Non-pigmented ciliary epithelial cell (primary cell): ENCODE data around the gene ACTL6B.
"Not testable (repeated sequence)": the region's sequence is repeated elsewhere in the genome, so short reads cannot be mapped to it uniquely, and the experiment has no call there.

Experiments
- DNase-seq: peaks from one replicate; pipeline ENCODE4 v3.0.0-alpha.2; 2010; ENCODE audit warnings: low read depth

The ACTL6B gene

GRCh38 chr7:100671353-100672327 lies 15.4 kb upstream of the ACTL6B start:
- no peak for DNase-seq

DNA sequence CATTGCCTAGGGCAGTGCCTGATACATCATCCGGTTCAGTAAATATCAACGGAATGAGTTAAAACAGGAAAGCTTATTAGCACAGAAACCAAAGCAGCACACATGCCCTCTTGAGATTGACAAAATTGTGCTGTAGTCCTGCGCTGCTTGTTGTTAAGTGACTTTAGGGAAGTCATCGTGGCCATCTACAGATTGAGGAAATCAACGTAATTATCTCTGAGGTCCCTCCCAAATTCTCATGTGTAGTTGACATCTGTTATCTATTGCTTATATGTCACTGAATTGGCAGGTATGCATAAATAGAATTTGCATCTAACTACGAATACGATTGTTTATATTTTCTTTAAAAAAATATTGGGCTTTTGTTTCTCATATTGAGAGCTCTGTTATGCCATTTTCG lies 13.8 kb upstream of the ACTL6B start:
- no peak for DNase-seq

DNA sequence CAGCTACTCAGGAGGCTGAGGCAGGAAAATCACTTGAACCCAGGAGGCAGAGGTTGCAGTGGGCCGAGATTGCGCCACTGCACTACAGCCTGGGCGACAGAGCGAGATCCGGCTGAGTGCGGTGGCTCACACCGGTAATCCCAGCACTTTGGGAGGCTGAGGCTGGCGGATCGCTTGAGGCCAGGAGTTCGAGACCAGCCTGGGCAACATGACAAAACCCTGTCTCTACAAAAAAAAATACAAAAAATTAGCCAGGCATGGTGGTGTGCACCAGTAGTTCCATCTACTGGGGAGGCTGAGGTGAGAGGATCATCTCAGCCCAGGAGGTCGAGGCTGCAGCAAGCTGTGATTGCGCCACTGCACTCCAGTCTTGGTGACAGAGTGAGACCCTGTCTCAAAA lies 12.9 kb upstream of the ACTL6B start:
- DNase-seq = not testable (repeated sequence)

- no peak for DNase-seq
These were observed 11.8 kb upstream of the ACTL6B start for GRCh38 chr7:100668069-100668449.

GRCh38 chr7:100667331-100668068 lies 11.3 kb upstream of the ACTL6B start:
- DNase-seq = no peak

DNA sequence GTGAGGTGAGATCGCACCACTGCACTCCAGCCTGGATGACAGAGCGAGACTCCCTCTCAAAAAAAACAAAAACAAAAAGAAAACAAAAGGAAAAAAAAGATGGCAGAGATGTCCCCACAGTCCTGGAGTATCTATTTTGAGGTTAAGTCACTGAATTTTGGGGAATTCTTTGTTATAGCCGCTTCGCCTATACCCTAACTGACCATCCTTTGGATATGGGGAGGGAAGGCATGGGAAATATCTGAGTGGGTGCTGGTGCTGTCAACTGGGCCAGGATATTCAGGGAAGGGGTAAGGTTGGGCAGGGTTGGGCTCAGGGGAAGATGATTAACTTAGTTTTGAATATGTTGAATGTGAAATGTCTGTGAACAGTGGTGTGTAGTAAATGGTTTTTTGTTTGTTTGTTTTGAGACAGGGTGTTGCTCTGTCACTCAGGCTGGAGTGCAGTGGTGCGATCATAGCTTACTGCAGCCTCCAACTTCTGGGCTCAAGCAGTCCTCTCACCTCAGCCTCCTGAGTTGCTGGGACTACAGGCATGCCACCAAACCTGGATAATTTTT lies 9.0 kb upstream of the ACTL6B start:
- no peak for DNase-seq

DNA sequence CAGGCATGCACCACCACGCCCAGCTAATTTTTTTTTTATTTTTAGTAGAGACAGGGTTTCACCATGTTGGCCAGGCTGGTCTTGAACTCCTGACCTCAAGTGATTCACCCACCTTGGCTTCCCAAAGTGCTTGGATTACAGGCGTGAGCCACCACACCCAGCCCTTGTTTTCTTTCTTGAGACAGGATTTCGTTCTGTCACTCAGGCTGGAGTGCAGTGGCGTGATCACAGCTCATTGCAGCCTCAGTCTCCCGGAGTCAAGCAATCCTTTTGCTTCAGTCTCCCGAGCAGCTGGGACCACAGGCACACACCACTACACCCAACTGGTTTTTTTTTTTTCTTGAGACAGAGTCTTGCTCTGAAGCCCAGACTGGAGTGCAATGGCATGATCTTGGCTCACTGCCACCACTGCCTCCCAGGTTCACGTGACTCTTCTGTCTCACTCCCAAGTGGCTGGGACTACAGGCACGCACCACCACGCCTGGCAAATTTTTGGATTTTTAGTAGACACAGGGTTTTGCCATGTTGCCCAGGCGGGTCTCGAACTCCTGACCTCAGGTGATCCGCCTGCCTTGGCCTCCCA lies 6.0 kb upstream of the ACTL6B start:
- DNase-seq = not testable (repeated sequence)

DNA sequence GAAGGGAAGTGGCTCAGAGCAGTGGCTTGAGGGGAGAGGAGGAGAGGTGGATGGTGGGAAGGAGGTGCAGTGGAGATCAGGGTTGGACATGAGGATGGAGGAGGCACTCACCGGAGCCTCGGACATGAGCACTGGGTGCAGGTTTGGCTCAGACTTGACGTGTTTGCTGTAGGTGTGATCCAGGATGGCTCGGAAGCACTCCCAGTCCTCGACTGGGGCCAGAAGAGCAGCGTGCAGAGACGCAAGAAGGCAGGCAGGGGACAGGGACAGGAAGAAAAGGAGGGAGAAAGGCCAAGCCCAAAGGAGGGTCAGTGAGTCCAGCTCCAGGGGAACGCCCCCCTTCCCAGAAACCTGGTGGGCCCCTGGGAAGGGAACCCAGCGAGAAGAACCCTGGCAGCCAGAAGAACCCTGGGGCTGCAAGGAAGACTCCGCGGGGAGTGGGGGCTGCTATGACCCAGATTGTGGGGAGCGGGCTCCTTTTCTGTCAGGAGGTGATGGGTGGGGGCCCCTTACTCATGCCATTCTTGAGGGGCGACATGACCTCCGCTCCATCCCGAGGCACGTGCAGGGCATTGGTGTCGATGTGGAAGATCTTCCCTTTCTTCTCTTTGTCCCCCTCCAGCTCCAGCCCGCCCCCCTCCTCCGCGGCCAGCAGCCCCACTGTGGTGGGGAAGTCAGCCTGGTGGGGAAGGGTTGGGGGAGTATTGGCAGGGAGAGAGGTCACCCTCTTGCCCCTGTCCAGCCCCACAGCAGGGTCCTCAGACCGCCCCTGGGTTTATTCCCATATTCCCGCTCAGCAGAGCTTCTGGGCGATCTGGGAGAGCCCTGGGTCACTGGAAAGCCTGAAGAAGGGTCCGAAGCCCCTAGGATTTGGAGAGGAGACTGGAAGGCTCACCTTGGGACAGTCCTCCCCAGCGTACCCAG lies 1.1 kb downstream of the ACTL6B start:
- DNase-seq = no peak

DNA sequence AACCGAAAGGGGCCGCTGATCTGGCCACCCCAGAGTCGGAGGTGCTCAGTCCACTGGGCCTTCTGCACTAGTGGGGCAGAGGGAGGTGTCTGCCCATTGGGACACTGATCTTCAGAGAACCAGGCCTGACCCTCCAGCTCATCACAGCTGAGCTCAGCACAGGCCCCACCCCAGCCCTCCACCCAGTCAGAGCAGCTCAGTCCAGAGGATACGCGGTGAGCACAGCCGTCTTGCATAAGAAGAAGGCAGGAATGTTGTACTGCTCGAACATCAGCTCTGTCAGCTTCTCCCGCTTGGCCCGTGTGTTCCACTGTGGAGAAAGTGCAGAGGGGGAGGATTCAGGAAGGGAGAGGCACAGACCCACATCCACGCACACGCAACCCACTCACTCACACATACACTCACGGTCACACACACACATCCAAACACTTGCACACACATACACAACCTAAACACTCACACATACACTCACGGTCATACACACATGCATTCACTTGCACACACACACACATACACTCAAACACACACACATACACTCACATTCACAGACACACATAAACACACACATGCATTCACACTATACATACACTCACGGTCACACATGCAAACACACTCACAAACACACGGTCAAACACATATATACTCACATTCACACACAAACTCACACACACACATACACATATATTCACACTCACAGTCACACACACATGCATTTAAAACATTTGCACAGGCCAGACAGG lies 6.3 kb downstream of the ACTL6B start:
- no peak for DNase-seq

DNA sequence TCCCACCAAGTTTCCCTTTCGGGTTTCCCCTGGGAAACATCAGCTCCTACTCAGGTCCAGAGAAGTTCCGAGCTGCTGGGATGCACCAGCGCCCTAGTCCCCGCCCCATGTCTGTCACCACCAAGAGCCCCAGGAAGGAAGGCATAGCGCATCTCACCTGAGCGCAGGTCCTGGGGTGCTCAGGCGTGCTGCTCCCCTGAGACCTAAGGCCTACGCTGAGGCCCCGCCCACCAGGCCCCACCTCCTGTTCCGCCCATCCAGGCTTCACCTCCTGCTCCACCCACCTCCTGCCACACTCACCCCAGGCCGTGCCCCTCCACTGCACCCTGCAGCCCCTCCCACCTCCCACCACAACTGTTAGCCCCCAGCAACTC lies 13.7 kb downstream of the ACTL6B start:
- DNase-seq = no peak

DNA sequence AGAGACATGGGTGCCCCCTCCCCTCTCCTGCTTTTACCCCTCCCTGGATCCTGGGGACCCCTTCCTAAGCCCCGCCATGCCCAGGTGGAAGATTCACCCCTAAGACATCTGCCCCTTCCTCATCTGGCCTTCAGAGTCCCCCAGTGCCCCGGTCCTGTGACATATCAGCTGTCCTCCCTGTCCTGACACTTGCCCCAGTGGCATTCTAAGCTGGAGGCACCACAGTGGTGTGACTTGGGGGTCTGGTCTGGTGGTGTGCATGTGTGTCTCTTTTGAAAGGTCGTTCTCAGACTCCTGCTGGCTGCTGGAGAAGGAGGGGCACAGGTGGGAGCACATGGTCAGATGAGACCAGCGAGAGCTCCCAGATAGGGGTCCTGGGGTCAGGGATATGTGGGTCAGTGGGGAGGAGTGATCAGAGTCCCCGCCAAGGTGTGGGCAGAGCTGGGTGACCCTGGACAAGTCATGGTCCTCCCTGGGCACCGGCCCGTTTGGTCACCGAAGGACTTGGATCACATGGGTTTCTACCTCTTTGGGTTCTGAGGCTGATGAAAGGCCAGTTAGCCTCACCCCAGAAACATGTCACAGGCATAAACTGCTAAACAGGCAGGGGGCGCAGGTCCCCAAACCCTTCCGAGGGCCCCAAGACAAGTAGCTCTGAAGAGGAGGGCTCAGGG lies 14.3 kb downstream of the ACTL6B start:
- DNase-seq = no peak

- DNase-seq = no peak
These were observed 14.8 kb downstream of the ACTL6B start, which contains the start of gene TFR2 for GRCh38 chr7:100641463-100641859. Gene TFR2, minus strand, starts transcription at chr7:100641552. Its CDS starts 43 bp downstream, at chr7:100641509.

DNA sequence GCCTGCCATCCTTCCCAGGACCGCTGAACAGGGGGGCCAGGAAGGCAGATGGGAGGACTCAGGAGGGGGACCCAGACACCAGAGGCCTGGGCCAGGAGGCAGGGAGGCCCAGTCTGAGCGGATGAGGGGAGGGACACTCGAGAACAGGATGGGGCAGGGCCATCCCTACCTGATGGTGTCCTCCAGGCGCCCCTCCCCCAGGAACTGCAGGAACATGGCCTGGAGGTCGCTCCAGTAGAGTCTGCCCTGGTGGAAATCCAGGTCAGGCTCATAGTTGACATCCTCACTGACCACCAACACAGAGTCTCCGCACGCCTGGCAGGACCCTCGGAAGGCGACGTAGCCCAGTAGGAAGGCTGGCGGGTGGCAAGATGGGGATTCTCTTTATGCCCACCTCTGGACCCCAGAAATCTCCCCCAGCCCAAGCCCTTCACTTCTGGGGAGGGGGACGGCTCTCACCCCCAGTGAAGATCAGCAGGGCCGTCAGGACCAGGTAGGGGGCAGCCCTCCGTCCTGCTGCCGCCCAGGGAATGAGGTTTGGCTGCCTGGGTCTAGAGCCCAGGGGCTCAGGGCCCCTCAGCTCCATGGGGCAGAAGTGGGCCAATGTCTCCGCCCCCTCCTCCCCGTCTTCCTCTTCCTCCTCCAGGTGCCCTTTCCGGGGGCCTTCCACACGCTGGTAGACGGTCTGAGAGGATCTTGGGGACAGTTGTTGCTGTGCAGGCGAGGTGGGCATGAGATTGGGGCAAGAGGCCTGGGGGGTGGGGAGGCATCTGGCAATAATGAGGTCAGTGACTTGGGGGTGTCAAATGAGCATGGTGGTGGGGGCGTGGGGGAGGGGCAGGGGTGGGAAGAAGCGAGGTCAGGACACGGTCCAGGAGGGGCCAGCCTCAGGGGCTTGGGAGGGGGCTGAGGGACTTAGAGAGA lies 15.5 kb downstream of the ACTL6B start:
- DNase-seq = no peak

GRCh38 chr7:100639995-100640516 lies 16.2 kb downstream of the ACTL6B start:
- DNase-seq = no peak

DNA sequence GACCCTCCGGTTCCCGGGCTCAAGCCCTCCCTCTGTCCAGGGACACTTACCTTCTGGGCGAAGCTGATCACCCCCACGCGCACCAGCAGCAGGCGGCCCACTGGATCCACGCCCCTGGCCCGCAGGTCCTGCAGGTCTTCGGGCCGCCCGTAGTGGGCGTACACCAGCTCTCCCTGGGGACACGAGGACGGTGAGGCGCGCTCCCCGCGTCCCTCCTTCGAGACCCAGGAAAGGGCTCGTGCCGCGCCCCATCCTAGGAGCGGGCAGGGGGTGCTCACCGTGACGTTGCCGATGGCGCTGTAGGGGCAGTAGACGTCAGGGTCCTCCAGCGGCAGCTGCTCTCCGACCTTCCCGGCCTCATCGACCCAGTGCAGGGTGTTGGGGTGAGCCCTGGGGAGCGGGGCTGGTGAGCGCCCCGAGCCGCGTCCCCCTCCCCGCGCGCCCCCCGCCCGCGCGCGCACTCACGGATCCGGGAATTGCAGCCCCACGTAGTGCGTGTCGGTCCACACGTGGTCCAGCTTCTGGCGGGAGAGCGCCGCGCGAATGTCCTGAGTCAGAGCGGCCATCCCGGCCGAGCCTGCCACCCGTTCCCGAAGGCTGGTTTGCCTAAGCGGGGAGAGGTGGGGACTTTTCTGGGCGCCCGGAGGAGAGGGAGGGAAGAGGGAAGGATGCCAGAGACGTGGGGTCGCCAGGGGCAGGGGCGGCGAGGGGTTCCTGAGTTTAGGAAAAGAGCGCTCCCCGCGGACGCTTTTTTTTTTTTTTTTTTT lies 23.1 kb downstream of the ACTL6B start:
- no peak for DNase-seq

DNA sequence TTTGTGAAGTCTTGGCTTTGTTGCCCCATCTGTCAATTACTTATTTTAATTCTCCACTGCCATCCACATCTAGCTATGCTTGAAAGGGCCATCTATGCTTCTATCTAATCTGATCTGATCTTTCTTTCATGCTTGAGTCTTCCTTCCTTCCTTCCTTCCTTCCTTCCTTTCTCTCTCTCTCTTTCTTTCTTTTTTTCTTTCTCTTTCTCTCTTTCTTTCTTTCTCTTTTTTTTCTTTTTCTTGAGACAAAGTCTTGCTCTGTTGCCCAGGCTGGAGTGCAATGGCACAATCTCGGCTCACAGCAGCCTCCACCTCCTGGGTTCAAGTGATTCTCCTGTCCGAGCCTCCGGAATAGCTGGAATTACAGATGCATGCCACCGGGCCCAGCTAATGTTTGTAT lies 26.2 kb downstream of the ACTL6B start:
- DNase-seq = no peak

DNA sequence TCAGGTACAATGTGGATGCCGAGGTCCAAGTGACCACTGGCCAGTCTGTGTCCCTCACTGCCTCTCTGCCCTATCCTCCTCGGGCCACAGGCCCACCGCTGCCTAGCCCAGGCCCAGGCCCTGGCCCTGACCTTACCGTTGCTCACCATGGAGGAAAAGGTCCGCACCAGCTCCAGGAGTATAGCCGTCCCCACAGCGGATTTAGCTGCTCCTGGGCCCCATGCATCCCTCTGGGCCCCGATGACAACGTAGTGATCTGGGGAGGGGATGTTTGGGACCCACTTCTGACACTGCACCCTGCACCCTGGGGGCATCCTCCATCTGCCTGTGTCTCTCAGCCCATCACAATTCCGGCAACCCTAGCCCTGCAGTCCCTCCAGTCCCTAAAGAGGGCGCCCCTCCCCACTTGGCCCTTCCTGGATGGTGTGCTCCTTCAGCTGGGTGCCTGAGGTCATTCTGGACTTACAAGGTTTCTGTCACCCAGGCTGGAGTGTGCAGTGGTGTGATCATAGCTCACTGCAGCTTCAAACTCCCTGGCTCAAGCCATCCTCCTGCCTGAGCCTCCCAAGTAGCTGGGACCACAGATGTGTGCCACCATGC lies 27.0 kb downstream of the ACTL6B start:
- DNase-seq = no peak

GRCh38 chr7:100627238-100627549 lies 29.1 kb downstream of the ACTL6B start:
- DNase-seq = no peak
